H9 (cell line): ENCODE data around the gene REEP3. TPM values are rescaled to one million over a fixed set of nuclear protein-coding genes. Genes with fewer than 3 reads are reported as not detected.

Source experiments
- DNase-seq: peaks from one replicate; pipeline ENCODE4 v3.0.0-alpha.2; 2017
- H2AFZ ChIP-seq: one replicate; pipeline ENCODE4 v1.6.1; 2013; ENCODE audit warnings: mild to moderate bottlenecking, low read length, control low read depth, moderate library complexity
- H2AK5ac ChIP-seq: 2 replicates; pipeline ENCODE4 v1.6.1; 2013; ENCODE audit warnings: low read length, control low read depth, mixed read lengths; ENCODE audit not compliant: insufficient read length
- H2BK120ac ChIP-seq: one replicate; pipeline ENCODE4 v1.6.1; 2013; ENCODE audit warnings: low read depth, mild to moderate bottlenecking, low read length, control low read depth, inconsistent platforms; ENCODE audit not compliant: poor library complexity, severe bottlenecking
- H2BK12ac ChIP-seq: 2 replicates; pipeline ENCODE4 v1.6.1; 2013; ENCODE audit warnings: low read length, control low read depth, mixed read lengths, low read depth; ENCODE audit not compliant: insufficient read length
- H2BK15ac ChIP-seq: 2 replicates; pipeline ENCODE4 v1.6.1; 2013; ENCODE audit warnings: low read depth, low read length, control low read depth
- H2BK20ac ChIP-seq: one replicate; pipeline ENCODE4 v1.6.1; 2013; ENCODE audit warnings: low read depth, mild to moderate bottlenecking, low read length, control low read depth, inconsistent platforms; ENCODE audit not compliant: poor library complexity, severe bottlenecking
- H2BK5ac ChIP-seq: 2 replicates; pipeline ENCODE4 v1.6.1; 2013; ENCODE audit warnings: low read length, control low read depth, mixed read lengths; ENCODE audit not compliant: insufficient read length
- H3K14ac ChIP-seq: 2 replicates; pipeline ENCODE4 v1.6.1; 2013; ENCODE audit warnings: low read length, control low read depth; ENCODE audit not compliant: insufficient read depth
- H3K18ac ChIP-seq: 2 replicates; pipeline ENCODE4 v1.6.1; 2013; ENCODE audit warnings: low read depth, mild to moderate bottlenecking, mixed read lengths, low read length, control low read depth; ENCODE audit not compliant: insufficient read length
- H3K23ac ChIP-seq: 2 replicates; pipeline ENCODE4 v1.6.1; 2013; ENCODE audit warnings: low read length, control low read depth, mixed read lengths, low read depth; ENCODE audit not compliant: insufficient read length
- H3K23me2 ChIP-seq: 2 replicates; pipeline ENCODE4 v1.6.1; 2013; ENCODE audit warnings: low read depth, mild to moderate bottlenecking, mixed read lengths, low read length, control low read depth; ENCODE audit not compliant: insufficient read length, poor library complexity, severe bottlenecking
- H3K27ac ChIP-seq: 2 replicates; pipeline ENCODE4 v1.5.1; 2013; ENCODE audit warnings: low read length, control low read depth, mixed read lengths, low read depth; ENCODE audit not compliant: insufficient read length
- H3K27me3 ChIP-seq: 2 replicates; pipeline ENCODE4 v1.6.1; 2013; ENCODE audit warnings: low read length, control low read depth, inconsistent platforms; ENCODE audit not compliant: insufficient read depth
- H3K4ac ChIP-seq: 2 replicates; pipeline ENCODE4 v1.6.1; 2013; ENCODE audit warnings: low read depth, mild to moderate bottlenecking, control low read depth, inconsistent platforms, low read length, moderate library complexity
- H3K4me1 ChIP-seq: 2 replicates; pipeline ENCODE4 v1.6.1; 2013; ENCODE audit warnings: low read length, control low read depth, inconsistent platforms; ENCODE audit not compliant: insufficient read depth
- H3K4me2 ChIP-seq: 2 replicates; pipeline ENCODE4 v1.6.1; 2013; ENCODE audit warnings: low read length, control low read depth, mixed read lengths; ENCODE audit not compliant: insufficient read length, insufficient read depth
- H3K56ac ChIP-seq: 2 replicates; pipeline ENCODE4 v1.6.1; 2013; ENCODE audit warnings: low read depth, mild to moderate bottlenecking, mixed read lengths, low read length, control low read depth; ENCODE audit not compliant: insufficient read length
- H3K79me1 ChIP-seq: 2 replicates; pipeline ENCODE4 v1.6.1; 2013; ENCODE audit warnings: low read depth, mild to moderate bottlenecking, moderate library complexity, low read length, control low read depth, inconsistent platforms; ENCODE audit not compliant: insufficient read depth, poor library complexity, severe bottlenecking
- H3K79me2 ChIP-seq: 2 replicates; pipeline ENCODE4 v1.6.1; 2013; ENCODE audit warnings: low read length, control low read depth, inconsistent platforms; ENCODE audit not compliant: insufficient read depth
- H3K9ac ChIP-seq: 2 replicates; pipeline ENCODE4 v1.6.1; 2013; ENCODE audit warnings: low read length, control low read depth, mixed read lengths; ENCODE audit not compliant: insufficient read length; ENCODE audit errors: extremely low read depth
- H3K9me3 ChIP-seq: one replicate; pipeline ENCODE4 v1.6.1; 2013; ENCODE audit warnings: low read depth, low read length, inconsistent platforms; ENCODE audit not compliant: control insufficient read depth
- H3T11ph ChIP-seq: one replicate; pipeline ENCODE4 v1.6.1; 2013; ENCODE audit warnings: mild to moderate bottlenecking, low read length, control low read depth, inconsistent platforms
- H4K20me1 ChIP-seq: one replicate; pipeline ENCODE4 v1.6.1; 2013; ENCODE audit not compliant: control insufficient read depth, insufficient read length, insufficient read depth
- H4K5ac ChIP-seq: 2 replicates; pipeline ENCODE4 v1.6.1; 2013; ENCODE audit warnings: low read depth, mild to moderate bottlenecking, mixed read lengths, low read length, control low read depth; ENCODE audit not compliant: insufficient read length
- H4K8ac ChIP-seq: replicated peaks from 2 replicates; pipeline ENCODE4 v1.6.1; 2013; ENCODE audit warnings: low read length, control low read depth, mixed read lengths, low read depth; ENCODE audit not compliant: insufficient read length
- H4K91ac ChIP-seq: 2 replicates; pipeline ENCODE4 v1.6.1; 2013; ENCODE audit warnings: low read depth, mild to moderate bottlenecking, moderate library complexity, mixed read lengths, low read length, control low read depth; ENCODE audit not compliant: insufficient read length
- H3K27ac Mint-ChIP-seq, 3 experiments: 2 replicates in 2 of 3; 3 replicates in 1 of 3; pipeline ENCODE4 v1.8.0; 2020 to 2021; ENCODE audit warnings: mixed read lengths in 3 of 3, mild to moderate bottlenecking in 1 of 3, moderate library complexity in 1 of 3
- H3K27me3 Mint-ChIP-seq: 2 replicates; pipeline ENCODE4 v1.8.0; 2021; ENCODE audit warnings: low read depth, mild to moderate bottlenecking, moderate library complexity, mixed read lengths
- H3K36me3 Mint-ChIP-seq, 3 experiments: 2 replicates in 2 of 3; 3 replicates in 1 of 3; pipeline ENCODE4 v1.8.0; 2020 to 2021; ENCODE audit warnings: low read depth in 3 of 3, mixed read lengths in 3 of 3; ENCODE audit not compliant: insufficient read depth in 1 of 3
- H3K4me1 Mint-ChIP-seq, 2 experiments: 2 replicates each; pipeline ENCODE4 v1.8.0; 2020; ENCODE audit warnings: mixed read lengths in 2 of 2
- H3K4me3 Mint-ChIP-seq, 2 experiments: 2 replicates in 1 of 2; 3 replicates in 1 of 2; pipeline ENCODE4 v1.8.0; 2020 to 2021; ENCODE audit warnings: mild to moderate bottlenecking in 2 of 2, mixed read lengths in 2 of 2, moderate library complexity in 1 of 2
- H3K9me3 Mint-ChIP-seq, 2 experiments: 2 replicates in 1 of 2; 3 replicates in 1 of 2; pipeline ENCODE4 v1.8.0; 2020; ENCODE audit warnings: mild to moderate bottlenecking in 2 of 2, mixed read lengths in 2 of 2, moderate library complexity in 1 of 2
- WGBS: extraction: QIAGEN DNeasy Blood & Tissue Kit; methylation state at CpG from one replicate; pipeline ENCODE4 v1.1.7; 2013; ENCODE audit warnings: missing lambda C conversion rate, low lambda C conversion rate, mixed read lengths; ENCODE audit not compliant: insufficient read length; ENCODE audit errors: extremely low coverage; 5-methylcytosine and 5-hydroxymethylcytosine counted together
- total RNA-seq: library from RNA; stranded (reverse); gene quantifications from 2 replicates; pipeline ENCODE4 v1.2.1, GENCODE V29; 2021
- TF ChIP-seq, protein P1 (sequence below): fragments of 200-600 bp; sonication (generic); conservative IDR thresholded peaks from 3 replicates; pipeline ENCODE4 v1.8.0; 2021; ENCODE audit warnings: antibody characterized with exemption, mild to moderate bottlenecking

Gene REEP3
- total RNA-seq, 1 experiment from 2014 or later, result 21.4 TPM

DNA sequence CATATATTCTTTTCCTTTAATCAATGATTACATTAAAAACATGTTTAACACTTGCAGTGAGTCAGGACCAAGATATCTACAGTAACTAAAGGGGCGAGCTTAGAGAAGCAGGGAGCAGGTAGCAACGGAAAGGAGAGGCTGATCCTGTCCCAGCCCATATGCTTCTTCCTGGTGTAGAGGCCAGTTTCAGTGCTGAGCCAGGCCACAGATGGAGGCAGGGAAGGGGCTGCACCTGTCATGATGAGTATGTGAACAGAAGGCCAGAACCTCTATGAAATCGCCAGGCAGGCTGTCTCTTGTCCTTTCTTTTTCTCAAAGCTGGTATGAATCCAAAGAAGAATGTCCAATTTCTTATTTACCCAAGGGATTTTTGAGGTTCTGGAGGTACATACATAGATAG is 16.3 kb downstream of the REEP3 start:
- no CpG with 5 or more reads among the region's 3 CpGs for WGBS
- no peaks in the 10 kb centered on the region for H3K36me3 Mint-ChIP-seq
- H3K27ac Mint-ChIP-seq, result no peak overlapping the region

More for the DNA sequence above, 16.3 kb downstream of the REEP3 start:
- no peaks in the 10 kb centered on the region for H3K27me3 ChIP-seq
- no peak overlapping the region for H2BK5ac ChIP-seq
- H4K20me1 ChIP-seq, result no peaks in the 10 kb centered on the region
- H3K27me3 Mint-ChIP-seq, result no peaks in the 10 kb centered on the region
- no peak overlapping the region for H3K4ac ChIP-seq
- no peak overlapping the region for H2BK120ac ChIP-seq
- H3K79me1 ChIP-seq, result no peaks in the 10 kb centered on the region
- H3K9me3 Mint-ChIP-seq, result no peaks in the 10 kb centered on the region
- H3K4me1 Mint-ChIP-seq, result no peaks in the 10 kb centered on the region; a peak in 1 of 4 replicates
- H3K27ac ChIP-seq, result no peak overlapping the region
- no peak overlapping the region for H3K18ac ChIP-seq
- no peak overlapping the region for H3K4me2 ChIP-seq
- no peak overlapping the region for H3K4me3 Mint-ChIP-seq
- H2BK20ac ChIP-seq, result no peak overlapping the region
- H4K8ac ChIP-seq, result no peak overlapping the region
- no peak overlapping the region for H2AK5ac ChIP-seq
- no peaks in the 10 kb centered on the region for H3K79me2 ChIP-seq
- no peak overlapping the region for H3T11ph ChIP-seq
- no peak overlapping the region for H2BK15ac ChIP-seq
- no peak overlapping the region for H2BK12ac ChIP-seq
- H3K23me2 ChIP-seq, result no peaks in the 10 kb centered on the region
- no peak overlapping the region for H3K56ac ChIP-seq
- DNase-seq, result no peak
- TF ChIP-seq, protein P1, sequence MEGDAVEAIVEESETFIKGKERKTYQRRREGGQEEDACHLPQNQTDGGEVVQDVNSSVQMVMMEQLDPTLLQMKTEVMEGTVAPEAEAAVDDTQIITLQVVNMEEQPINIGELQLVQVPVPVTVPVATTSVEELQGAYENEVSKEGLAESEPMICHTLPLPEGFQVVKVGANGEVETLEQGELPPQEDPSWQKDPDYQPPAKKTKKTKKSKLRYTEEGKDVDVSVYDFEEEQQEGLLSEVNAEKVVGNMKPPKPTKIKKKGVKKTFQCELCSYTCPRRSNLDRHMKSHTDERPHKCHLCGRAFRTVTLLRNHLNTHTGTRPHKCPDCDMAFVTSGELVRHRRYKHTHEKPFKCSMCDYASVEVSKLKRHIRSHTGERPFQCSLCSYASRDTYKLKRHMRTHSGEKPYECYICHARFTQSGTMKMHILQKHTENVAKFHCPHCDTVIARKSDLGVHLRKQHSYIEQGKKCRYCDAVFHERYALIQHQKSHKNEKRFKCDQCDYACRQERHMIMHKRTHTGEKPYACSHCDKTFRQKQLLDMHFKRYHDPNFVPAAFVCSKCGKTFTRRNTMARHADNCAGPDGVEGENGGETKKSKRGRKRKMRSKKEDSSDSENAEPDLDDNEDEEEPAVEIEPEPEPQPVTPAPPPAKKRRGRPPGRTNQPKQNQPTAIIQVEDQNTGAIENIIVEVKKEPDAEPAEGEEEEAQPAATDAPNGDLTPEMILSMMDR, result no peak
- H4K5ac ChIP-seq, result no peak overlapping the region
- H3K14ac ChIP-seq, result no peak overlapping the region
- H4K91ac ChIP-seq, result no peak overlapping the region
- no peaks in the 10 kb centered on the region for H3K4me1 ChIP-seq
- H3K23ac ChIP-seq, result no peak overlapping the region
- no peak overlapping the region for H3K9ac ChIP-seq
- no peak overlapping the region for H2AFZ ChIP-seq
- no peaks in the 10 kb centered on the region for H3K9me3 ChIP-seq
